SK-N-SH (cell line): ENCODE measurements around the gene PBX1.

Experiments
- EP300 ChIP-seq, 2 experiments: IDR thresholded peaks; 2 replicates each; pipeline versions ENCODE4 v1.4.0 to v1.6.1; 2012; ENCODE audit warnings: borderline replicate concordance in 1 of 2, low read depth in 1 of 2, low read length in 1 of 2
- EZH2phosphoT487 ChIP-seq: fragments of 200-600 bp; sonication (generic); IDR thresholded peaks from 2 replicates; pipeline ENCODE4 v1.6.1; 2017; ENCODE audit warnings: low read depth, mixed run types, mild to moderate bottlenecking, antibody characterized with exemption, moderate library complexity, borderline replicate concordance
- FOSL2 ChIP-seq: IDR thresholded peaks from 2 replicates; pipeline ENCODE4 v1.4.0; 2012; ENCODE audit warnings: low read depth, mild to moderate bottlenecking, moderate library complexity, borderline replicate concordance
- POLR2AphosphoS5 ChIP-seq: IDR thresholded peaks from 2 replicates; pipeline ENCODE4 v1.6.1; 2012; ENCODE audit warnings: low read depth, low read length
- RFX5 ChIP-seq: IDR thresholded peaks from 2 replicates; pipeline ENCODE4 v1.6.1; 2012; ENCODE audit warnings: mild to moderate bottlenecking, improper control_type of control experiment, low read length
- SMC3 ChIP-seq: IDR thresholded peaks from 2 replicates; pipeline ENCODE4 v1.6.1; 2012; ENCODE audit warnings: low read depth, low read length, improper control_type of control experiment
- TAF1 ChIP-seq: IDR thresholded peaks from 2 replicates; pipeline ENCODE4 v1.6.1; 2012; ENCODE audit warnings: low read depth, mild to moderate bottlenecking, low read length, moderate library complexity, borderline replicate concordance
- TF ChIP-seq, protein P1 (sequence below): fragments of 200-600 bp; sonication (generic); IDR thresholded peaks from 2 replicates; pipeline ENCODE4 v1.6.1; 2017; ENCODE audit warnings: antibody characterized with exemption, mild to moderate bottlenecking, moderate library complexity
- TF ChIP-seq, protein P2 (sequence below): IDR thresholded peaks from 2 replicates; pipeline ENCODE4 v1.4.0; 2012; ENCODE audit warnings: low read depth, borderline replicate concordance
- TF ChIP-seq, protein P3 (sequence below): fragments of 150-350 bp; IDR thresholded peaks from 2 replicates; pipeline ENCODE4 v1.6.1; 2017; ENCODE audit warnings: antibody characterized with exemption, low read length, low read depth, borderline replicate concordance

DNA sequence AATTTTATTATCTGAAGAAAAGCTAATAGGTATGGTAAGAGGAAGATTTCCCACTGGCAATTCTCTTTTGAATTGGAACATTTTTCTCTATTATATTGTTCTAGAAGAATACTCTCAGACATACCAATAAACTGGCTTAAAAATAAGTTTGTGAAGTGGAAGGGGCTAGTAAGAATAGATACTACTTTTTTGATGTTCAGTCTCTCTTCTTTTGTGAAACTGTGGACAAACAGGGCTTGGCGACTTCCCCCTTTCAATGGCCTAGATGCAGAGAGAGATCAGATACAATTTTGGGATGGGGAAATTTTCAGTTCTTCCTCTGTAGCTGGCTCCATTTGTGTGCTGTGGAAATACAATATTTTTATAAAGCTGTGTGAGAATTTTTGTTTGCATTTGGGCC lies 2.5 kb downstream of the PBX1 start:
- no peak for TF ChIP-seq RFX5
- no peak for TF ChIP-seq TAF1
- TF ChIP-seq, protein P1, sequence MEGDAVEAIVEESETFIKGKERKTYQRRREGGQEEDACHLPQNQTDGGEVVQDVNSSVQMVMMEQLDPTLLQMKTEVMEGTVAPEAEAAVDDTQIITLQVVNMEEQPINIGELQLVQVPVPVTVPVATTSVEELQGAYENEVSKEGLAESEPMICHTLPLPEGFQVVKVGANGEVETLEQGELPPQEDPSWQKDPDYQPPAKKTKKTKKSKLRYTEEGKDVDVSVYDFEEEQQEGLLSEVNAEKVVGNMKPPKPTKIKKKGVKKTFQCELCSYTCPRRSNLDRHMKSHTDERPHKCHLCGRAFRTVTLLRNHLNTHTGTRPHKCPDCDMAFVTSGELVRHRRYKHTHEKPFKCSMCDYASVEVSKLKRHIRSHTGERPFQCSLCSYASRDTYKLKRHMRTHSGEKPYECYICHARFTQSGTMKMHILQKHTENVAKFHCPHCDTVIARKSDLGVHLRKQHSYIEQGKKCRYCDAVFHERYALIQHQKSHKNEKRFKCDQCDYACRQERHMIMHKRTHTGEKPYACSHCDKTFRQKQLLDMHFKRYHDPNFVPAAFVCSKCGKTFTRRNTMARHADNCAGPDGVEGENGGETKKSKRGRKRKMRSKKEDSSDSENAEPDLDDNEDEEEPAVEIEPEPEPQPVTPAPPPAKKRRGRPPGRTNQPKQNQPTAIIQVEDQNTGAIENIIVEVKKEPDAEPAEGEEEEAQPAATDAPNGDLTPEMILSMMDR: no peak
- TF ChIP-seq EP300 (IDR thresholded peaks at IDR 0.05; ENCODE audit: borderline replicate concordance in 1 of 2, low read depth in 1 of 2, low read length in 1 of 2): no peak
- no peak for TF ChIP-seq EZH2phosphoT487
- TF ChIP-seq, protein P2, sequence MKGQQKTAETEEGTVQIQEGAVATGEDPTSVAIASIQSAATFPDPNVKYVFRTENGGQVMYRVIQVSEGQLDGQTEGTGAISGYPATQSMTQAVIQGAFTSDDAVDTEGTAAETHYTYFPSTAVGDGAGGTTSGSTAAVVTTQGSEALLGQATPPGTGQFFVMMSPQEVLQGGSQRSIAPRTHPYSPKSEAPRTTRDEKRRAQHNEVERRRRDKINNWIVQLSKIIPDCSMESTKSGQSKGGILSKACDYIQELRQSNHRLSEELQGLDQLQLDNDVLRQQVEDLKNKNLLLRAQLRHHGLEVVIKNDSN: no peak
- TF ChIP-seq SMC3: no peak
- no peak for TF ChIP-seq FOSL2
- TF ChIP-seq, protein P3, sequence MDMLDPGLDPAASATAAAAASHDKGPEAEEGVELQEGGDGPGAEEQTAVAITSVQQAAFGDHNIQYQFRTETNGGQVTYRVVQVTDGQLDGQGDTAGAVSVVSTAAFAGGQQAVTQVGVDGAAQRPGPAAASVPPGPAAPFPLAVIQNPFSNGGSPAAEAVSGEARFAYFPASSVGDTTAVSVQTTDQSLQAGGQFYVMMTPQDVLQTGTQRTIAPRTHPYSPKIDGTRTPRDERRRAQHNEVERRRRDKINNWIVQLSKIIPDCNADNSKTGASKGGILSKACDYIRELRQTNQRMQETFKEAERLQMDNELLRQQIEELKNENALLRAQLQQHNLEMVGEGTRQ: no peak
- no peak for TF ChIP-seq POLR2AphosphoS5
